PC-9 (cell line): ENCODE measurements around the gene SGSM1. TPM values are rescaled to one million over a fixed set of nuclear protein-coding genes. Genes with fewer than 3 reads are reported as not detected.

Experiments
- BruUV-seq: library from RNA; stranded (reverse); fragments of 400-500 nt; replicated peaks from 2 replicates; lab custom pipeline; 2021; lab: Mats Ljungman, UMichigan
- CTCF ChIA-PET: fragments of 300-600 bp; sonication (Branson Sonifier 250); formaldehyde crosslinking; loops from one replicate; lab custom pipeline; 2022; ENCODE audit warnings: antibody characterized with exemption; lab: Charles Lee
- POLR2A ChIA-PET: fragments of 300-600 bp; sonication (Branson Sonifier 250); formaldehyde crosslinking; loops from one replicate; lab custom pipeline; 2022; ENCODE audit warnings: antibody characterized with exemption; ENCODE audit not compliant: unreplicated experiment; lab: Charles Lee
- DNase-seq, 2 experiments: peaks; one replicate each; pipeline versions ENCODE4 v3.0.0 to v3.0.0-alpha.2; 2015 to 2022; ENCODE audit warnings: mixed read lengths in 1 of 2
- H2AFZ ChIP-seq: fragments of 200-600 bp; sonication (generic); 2 replicates; pipeline ENCODE4 v1.8.1; 2017; ENCODE audit warnings: antibody characterized with exemption
- H3F3A ChIP-seq: fragments of 200-600 bp; sonication (generic); 2 replicates; pipeline ENCODE4 v1.8.1; 2017; ENCODE audit warnings: antibody characterized with exemption, mild to moderate bottlenecking, low read depth; ENCODE audit not compliant: insufficient read depth
- H3K27ac ChIP-seq: fragments of 200-600 bp; sonication (generic); 2 replicates; pipeline ENCODE4 v1.6.1; 2016; ENCODE audit warnings: mixed run types
- H3K27me3 ChIP-seq: fragments of 200-600 bp; sonication (generic); 2 replicates; pipeline ENCODE4 v1.6.1; 2016; ENCODE audit warnings: low read depth, mixed run types; ENCODE audit not compliant: insufficient read depth
- H3K36me3 ChIP-seq: fragments of 200-600 bp; sonication (generic); 2 replicates; pipeline ENCODE4 v1.6.1; 2016; ENCODE audit warnings: low read depth, mixed run types
- H3K4me1 ChIP-seq: fragments of 200-600 bp; sonication (generic); replicated peaks from 2 replicates; pipeline ENCODE4 v1.6.1; 2016; ENCODE audit warnings: mixed run types; ENCODE audit not compliant: insufficient read depth
- H3K4me2 ChIP-seq: fragments of 200-600 bp; sonication (generic); 2 replicates; pipeline ENCODE4 v1.6.1; 2017; ENCODE audit warnings: mixed run types
- H3K4me3 ChIP-seq: fragments of 200-600 bp; sonication (generic); 2 replicates; pipeline ENCODE4 v1.6.1; 2016; ENCODE audit warnings: mixed run types
- H3K79me2 ChIP-seq: fragments of 200-600 bp; sonication (generic); 2 replicates; pipeline ENCODE4 v1.6.1; 2017; ENCODE audit warnings: low read depth, mixed run types
- H3K9me2 ChIP-seq: fragments of 200-600 bp; sonication (generic); 2 replicates; pipeline ENCODE4 v1.8.1; 2017; ENCODE audit warnings: mild to moderate bottlenecking; ENCODE audit not compliant: insufficient read depth
- H3K9me3 ChIP-seq: fragments of 200-600 bp; sonication (generic); 2 replicates; pipeline ENCODE4 v1.8.1; 2016; ENCODE audit warnings: low read depth; ENCODE audit not compliant: insufficient read depth
- H4K20me1 ChIP-seq: fragments of 200-600 bp; sonication (generic); 2 replicates; pipeline ENCODE4 v1.8.1; 2017; ENCODE audit not compliant: insufficient read depth
- CTCF ChIP-seq: fragments of 200-600 bp; sonication (generic); conservative IDR thresholded peaks from 2 replicates; pipeline ENCODE4 v1.6.1; 2017; ENCODE audit warnings: mixed run types, antibody characterized with exemption, mild to moderate bottlenecking, moderate library complexity
- EZH2 ChIP-seq: fragments of 200-600 bp; sonication (generic); IDR thresholded peaks from 2 replicates; pipeline ENCODE4 v1.8.0; 2017; ENCODE audit warnings: antibody characterized with exemption, low read depth
- intact Hi-C: fragments of 100-400 bp; cut with micrococcal nuclease; formaldehyde crosslinking; loops from one replicate; pipeline ENCODE4 v1.10.0; 2022; ENCODE audit not compliant: unreplicated experiment
- total RNA-seq: library from RNA; stranded (reverse); gene quantifications from 2 replicates; pipeline ENCODE4 v1.2.3, GENCODE V29; 2021

The SGSM1 gene
- total RNA-seq, 1 experiment from 2014 or later = 0.48 TPM

DNA sequence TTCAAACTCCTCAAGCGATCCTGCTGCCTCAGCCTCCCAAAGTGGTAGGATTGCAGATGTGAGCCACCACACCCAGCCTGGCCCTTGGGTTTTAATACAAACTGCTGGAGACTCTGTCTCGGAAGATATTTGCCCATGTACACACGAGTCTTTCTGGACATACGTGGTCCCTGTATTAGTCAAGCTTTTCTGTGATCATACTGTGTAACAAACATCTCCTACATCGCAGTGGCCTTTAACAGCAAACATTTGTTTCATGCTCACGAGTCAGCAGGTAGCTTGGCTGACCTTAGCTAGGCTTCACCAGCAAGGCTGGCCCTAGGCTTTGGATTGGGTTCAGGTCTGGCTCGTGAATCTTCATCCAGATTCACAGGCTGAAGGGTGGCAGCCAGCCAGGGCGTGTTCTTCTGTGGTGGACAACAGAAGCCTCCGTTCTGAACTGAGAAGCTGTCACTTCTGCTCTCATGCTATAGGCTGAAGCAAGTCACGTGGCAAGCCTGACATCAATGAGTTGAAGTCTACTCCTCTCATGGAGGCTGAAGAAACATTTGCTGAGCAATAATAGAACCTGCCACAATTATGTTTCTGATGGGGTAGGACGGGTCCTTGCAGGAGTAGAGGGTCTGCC is 155.3 kb downstream of the SGSM1 start:
- intact Hi-C loops = no loop called here
- Histone ChIP-seq H3K9me2 (no peaks in the 10 kb centered on the region), H3K4me1 (peaks cover 32% of the 10 kb centered on the region), H3K27ac (no peak overlapping the region), H3K4me2 (no peak overlapping the region), H2AFZ (no peak overlapping the region), H3K79me2 (peaks cover 69% of the 10 kb centered on the region), H3K27me3 (no peaks in the 10 kb centered on the region), H3K9me3 (no peaks in the 10 kb centered on the region), H4K20me1 (0 out of 2 replicates have a peak, but pooled peaks cover 4% of the 10 kb centered on the region), H3K36me3 (no peaks in the 10 kb centered on the region; the same call in none of the 2 replicates), H3F3A (peaks cover 34% of the 10 kb centered on the region), H3K4me3 (no peak overlapping the region)
- no TSS peak for BruUV-seq
- ChIA-PET CTCF (no interaction called here), POLR2A (no interaction called here)
- no peak for DNase-seq
- TF ChIP-seq EZH2 (no peak), CTCF (no peak)

- Histone ChIP-seq H3K27me3 (no peaks in the 10 kb centered on the region), H3K9me3 (no peaks in the 10 kb centered on the region), H2AFZ (no peak overlapping the region), H3K36me3 (no peaks in the 10 kb centered on the region; the same call in none of the 2 replicates), H3K4me3 (no peak overlapping the region), H3K9me2 (no peaks in the 10 kb centered on the region), H3K27ac (no peak overlapping the region), H3K79me2 (peaks cover 69% of the 10 kb centered on the region), H3K4me1 (peaks cover 40% of the 10 kb centered on the region), H4K20me1 (0 out of 2 replicates have a peak, but pooled peaks cover 5% of the 10 kb centered on the region), H3F3A (peaks cover 41% of the 10 kb centered on the region), H3K4me2 (no peak overlapping the region)
- TF ChIP-seq CTCF (no peak), EZH2 (no peak)
- intact Hi-C loops = no loop called here
- DNase-seq = no peak
- no TSS peak for BruUV-seq
- ChIA-PET POLR2A (no interaction called here), CTCF (no interaction called here)
These were observed 156.1 kb downstream of the SGSM1 start for GRCh38 chr22:24962094-24962493.

GRCh38 chr22:24962835-24963234 is 156.8 kb downstream of the SGSM1 start:
- Histone ChIP-seq H3F3A (peaks cover 49% of the 10 kb centered on the region), H3K27me3 (no peaks in the 10 kb centered on the region), H3K4me3 (no peak overlapping the region), H4K20me1 (0 out of 2 replicates have a peak, but pooled peaks cover 9% of the 10 kb centered on the region), H3K4me2 (no peak overlapping the region), H3K9me2 (no peaks in the 10 kb centered on the region), H2AFZ (no peak overlapping the region), H3K79me2 (peaks cover 71% of the 10 kb centered on the region), H3K9me3 (no peaks in the 10 kb centered on the region), H3K36me3 (no peaks in the 10 kb centered on the region; the same call in none of the 2 replicates), H3K4me1 (peaks cover 47% of the 10 kb centered on the region), H3K27ac (no peak overlapping the region)
- no TSS peak for BruUV-seq
- DNase-seq = no peak
- intact Hi-C loops = no loop called here
- POLR2A ChIA-PET = no interaction called here
- TF ChIP-seq EZH2 = no peak
- TF ChIP-seq CTCF = no peak
- CTCF ChIA-PET = no interaction called here
